Midbrain (tissue), 1 donor: Measurements from ENCODE around the gene AGBL2.
A peak's percentile ranks its signal among the peaks of the same experiment; 100 is the strongest.
"Not testable (repeated sequence)": the region's sequence is repeated elsewhere in the genome, so short reads cannot be mapped to it uniquely, and the experiment has no call there.

ENCODE experiments used
- DNase-seq: peaks from one replicate; lab custom pipeline; 2025; lab: John Stamatoyannopoulos, UW

Gene AGBL2

GRCh38 chr11:47715082-47715669 lies at the start of gene AGBL2:
TSS of gene AGBL2 (minus strand) at chr11:47715369. CDS start at chr11:47714650, 719 bp downstream.
- DNase-seq, result peak; percentile 56

GRCh38 chr11:47759291-47759690 lies 44.1 kb upstream of the AGBL2 start:
- not testable (repeated sequence) for DNase-seq

GRCh38 chr11:47756208-47756607 lies 41.0 kb upstream of the AGBL2 start:
- no peak for DNase-seq

- DNase-seq, result no peak
These were observed 35.6 kb upstream of the AGBL2 start for GRCh38 chr11:47750725-47751124.

- DNase-seq, result not testable (repeated sequence)
These were observed 27.3 kb upstream of the AGBL2 start for GRCh38 chr11:47742494-47742893.

- not testable (repeated sequence) for DNase-seq
These were observed 22.6 kb upstream of the AGBL2 start for GRCh38 chr11:47737817-47738216.

- no peak for DNase-seq
These were observed 17.1 kb upstream of the AGBL2 start for GRCh38 chr11:47732271-47732670.

- no peak for DNase-seq
These were observed 16.3 kb upstream of the AGBL2 start for GRCh38 chr11:47731475-47731874.

- DNase-seq, result no peak
These were observed 11.8 kb upstream of the AGBL2 start for GRCh38 chr11:47726878-47727514.

- no peak for DNase-seq
These were observed 10.9 kb upstream of the AGBL2 start for GRCh38 chr11:47726118-47726442.

- DNase-seq, result no peak
These were observed 10.4 kb upstream of the AGBL2 start for GRCh38 chr11:47725442-47726117.

GRCh38 chr11:47724041-47724729 lies 9.0 kb upstream of the AGBL2 start:
- DNase-seq, result no peak

GRCh38 chr11:47723041-47723440 lies 7.9 kb upstream of the AGBL2 start:
- DNase-seq, result no peak

- no peak for DNase-seq
These were observed 5.5 kb upstream of the AGBL2 start for GRCh38 chr11:47720651-47721050.

GRCh38 chr11:47716692-47717091 lies 1.5 kb upstream of the AGBL2 start:
- DNase-seq, result no peak

GRCh38 chr11:47714554-47715081 lies 551 bp downstream of the AGBL2 start:
- no peak for DNase-seq

- no peak for DNase-seq
These were observed 3.4 kb downstream of the AGBL2 start for GRCh38 chr11:47711816-47712215.

GRCh38 chr11:47711225-47711624 lies 3.9 kb downstream of the AGBL2 start:
- DNase-seq, result no peak

- not testable (repeated sequence) for DNase-seq
These were observed 7.8 kb downstream of the AGBL2 start for GRCh38 chr11:47707275-47707786.

GRCh38 chr11:47705721-47706120 lies 9.4 kb downstream of the AGBL2 start:
- no peak for DNase-seq

- DNase-seq, result no peak
These were observed 23.2 kb downstream of the AGBL2 start for GRCh38 chr11:47691979-47692378.

GRCh38 chr11:47689480-47689879 lies 25.7 kb downstream of the AGBL2 start:
- DNase-seq, result no peak
